ENCODE results near the gene KCNN3. TPM values are rescaled to one million over a fixed set of nuclear protein-coding genes. Genes with fewer than 3 reads are reported as not detected.

Gene KCNN3
- total and polyA plus RNA-seq, 2 donors (not counting 1 experiment from before 2014, with no cell fraction given), result 0.17 to 0.82 TPM

DNA sequence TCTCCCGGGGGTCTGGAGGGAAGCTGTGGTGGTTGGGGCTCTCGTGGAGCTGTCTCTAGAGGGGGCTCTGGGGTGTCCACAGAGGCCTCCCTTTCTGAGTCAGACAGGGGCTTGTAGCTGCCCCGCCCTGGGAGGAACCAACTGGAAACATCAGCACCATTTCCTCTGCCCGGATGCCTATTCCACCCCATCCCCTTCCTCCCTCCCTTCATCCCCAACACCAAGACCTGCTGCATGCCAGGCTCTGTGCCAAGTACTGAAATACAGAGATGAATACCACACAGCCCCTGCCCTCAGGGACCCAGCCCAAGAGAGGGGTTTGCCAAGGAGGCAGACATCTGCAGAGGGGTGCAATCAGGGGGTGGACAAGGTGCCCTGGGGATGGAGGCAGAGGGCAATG lies 136.5 kb downstream of the KCNN3 start:
- Mint-ChIP-seq H3K27ac (no peak overlapping the region), H3K4me1 (no peaks in the 10 kb centered on the region), H3K4me3 (no peak overlapping the region), H3K9me3 (ENCODE audit: insufficient read depth) (no peaks in the 10 kb centered on the region), H3K27me3 (peaks cover 27% of the 10 kb centered on the region)
- no peaks in the 10 kb centered on the region for H3K36me3 ChIP-seq (replicated peaks in 1 of 2; ENCODE audit: control extremely low read depth in 1 of 2, control insufficient read depth in 1 of 2, extremely low read depth in 1 of 2, insufficient read depth in 2 of 2, low read length in 1 of 2)
- no peak overlapping the region for H3K9ac ChIP-seq (ENCODE audit: low read length)
- 60% methylated on average over 2 of the region's 4 CpGs for WGBS (ENCODE audit: insufficient coverage)
- H3K27me3 ChIP-seq (replicated peaks in 1 of 4; ENCODE audit: control extremely low read depth in 1 of 4, control insufficient read depth in 3 of 4, insufficient read depth in 4 of 4, low read length in 3 of 4), result peaks cover 0 to 8% (median 0%) of the 10 kb centered on the region in 4 experiments
- no peak overlapping the region for H3K4me2 ChIP-seq (replicated peaks; ENCODE audit: low read depth, low read length, poor library complexity, severe bottlenecking)
- no peaks in the 10 kb centered on the region for H3K4me1 ChIP-seq (ENCODE audit: control insufficient read depth in 2 of 2, insufficient read depth in 2 of 2, low read length in 2 of 2)
- CTCF ChIA-PET, result interaction anchor here (0.6 kb wide), 1 partner anchor 18 kb away, joined by 3 read pairs; no protein-coding TSS in a partner anchor
- H3K79me2 ChIP-seq (ENCODE audit: control insufficient read depth, insufficient read depth, low read length), result no peaks in the 10 kb centered on the region
- intact Hi-C loops (cut with micrococcal nuclease), result no loop called here
- no peak overlapping the region for H3K4me3 ChIP-seq (ENCODE audit: control extremely low read depth in 1 of 5, extremely low read depth in 1 of 5, insufficient read depth in 1 of 5, low read depth in 2 of 5, low read length in 4 of 5)
- POLR2A ChIA-PET, result no interaction called here
- no peaks in the 10 kb centered on the region for H3K9me3 ChIP-seq (ENCODE audit: control extremely low read depth in 1 of 3, control insufficient read depth in 2 of 3, insufficient read depth in 1 of 3, low read length in 2 of 3)
- H2AFZ ChIP-seq (ENCODE audit: insufficient read depth, low read depth, low read length, poor library complexity, severe bottlenecking), result no peak overlapping the region
- H4K20me1 ChIP-seq (ENCODE audit: control insufficient read depth, insufficient read depth, low read length, poor library complexity, severe bottlenecking), result no peaks in the 10 kb centered on the region
- H3K27ac ChIP-seq (ENCODE audit: low read length in 2 of 2), result no peak overlapping the region
- no peak for TF ChIP-seq EZH2 (IDR thresholded peaks at IDR 0.05; ENCODE audit: borderline replicate concordance, insufficient read depth, low read depth, low read length, poor library complexity, severe bottlenecking)
- DNase-seq, result no peak
- ATAC-seq (ENCODE audit: low read depth), result no peak

DNA sequence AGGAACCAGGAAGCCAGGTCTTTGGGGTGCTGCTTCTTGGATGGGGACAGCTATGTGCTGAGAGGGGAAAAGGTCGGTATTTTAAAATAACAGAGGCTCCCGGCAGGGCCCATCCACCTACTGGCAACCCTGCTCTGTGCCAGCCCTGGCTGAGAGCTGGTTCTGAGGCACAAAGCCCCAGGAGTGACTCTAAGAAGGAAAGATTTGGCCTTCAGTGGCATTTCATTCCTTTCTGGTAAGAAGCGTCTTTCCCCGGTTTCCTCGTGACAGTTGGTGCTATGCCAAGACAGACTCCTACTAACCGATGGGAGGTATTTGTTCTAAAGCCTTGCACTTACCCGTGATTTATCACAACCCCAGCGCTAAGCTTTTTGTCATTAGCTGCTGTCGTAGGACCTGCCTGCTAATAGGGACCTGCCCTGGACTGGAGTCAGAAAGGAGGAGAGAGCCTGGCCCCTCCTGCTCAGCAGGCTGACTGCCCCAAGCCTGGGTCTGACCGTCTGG lies 139.0 kb downstream of the KCNN3 start:
- no peak overlapping the region for H2AFZ ChIP-seq (ENCODE audit: insufficient read depth, low read depth, low read length, poor library complexity, severe bottlenecking)
- no peaks in the 10 kb centered on the region for H4K20me1 ChIP-seq (ENCODE audit: control insufficient read depth, insufficient read depth, low read length, poor library complexity, severe bottlenecking)
- peaks cover 0 to 15% (median 0%) of the 10 kb centered on the region in 4 experiments for H3K27me3 ChIP-seq (replicated peaks in 1 of 4; ENCODE audit: control extremely low read depth in 1 of 4, control insufficient read depth in 3 of 4, insufficient read depth in 4 of 4, low read length in 3 of 4)
- no peaks in the 10 kb centered on the region for H3K79me2 ChIP-seq (ENCODE audit: control insufficient read depth, insufficient read depth, low read length)
- no peak for DNase-seq
- no peaks in the 10 kb centered on the region for H3K36me3 ChIP-seq (replicated peaks in 1 of 2; ENCODE audit: control extremely low read depth in 1 of 2, control insufficient read depth in 1 of 2, extremely low read depth in 1 of 2, insufficient read depth in 2 of 2, low read length in 1 of 2)
- no peak for TF ChIP-seq EZH2 (IDR thresholded peaks at IDR 0.05; ENCODE audit: borderline replicate concordance, insufficient read depth, low read depth, low read length, poor library complexity, severe bottlenecking)
- no peak for TF ChIP-seq CTCF (IDR thresholded peaks at IDR 0.05)
- Mint-ChIP-seq H3K4me1 (no peaks in the 10 kb centered on the region), H3K27ac (no peak overlapping the region), H3K27me3 (peaks cover 21% of the 10 kb centered on the region), H3K9me3 (ENCODE audit: insufficient read depth) (no peaks in the 10 kb centered on the region), H3K4me3 (no peak overlapping the region)
- no peaks in the 10 kb centered on the region for H3K9me3 ChIP-seq (ENCODE audit: control extremely low read depth in 1 of 3, control insufficient read depth in 2 of 3, insufficient read depth in 1 of 3, low read length in 2 of 3)
- no peaks in the 10 kb centered on the region for H3K4me1 ChIP-seq (ENCODE audit: control insufficient read depth in 2 of 2, insufficient read depth in 2 of 2, low read length in 2 of 2)
- intact Hi-C loops (cut with micrococcal nuclease), result no loop called here
- ChIA-PET CTCF (no interaction called here), POLR2A (no interaction called here)
- 45% methylated on average over 10 of the region's 10 CpGs for WGBS (ENCODE audit: insufficient coverage)
- no peak overlapping the region for H3K4me2 ChIP-seq (replicated peaks; ENCODE audit: low read depth, low read length, poor library complexity, severe bottlenecking)
- H3K9ac ChIP-seq (ENCODE audit: low read length), result no peak overlapping the region
- no peak overlapping the region for H3K4me3 ChIP-seq (ENCODE audit: control extremely low read depth in 1 of 5, extremely low read depth in 1 of 5, insufficient read depth in 1 of 5, low read depth in 2 of 5, low read length in 4 of 5)
- H3K27ac ChIP-seq (ENCODE audit: low read length in 2 of 2), result no peak overlapping the region
- no peak for ATAC-seq (ENCODE audit: low read depth)

Measured in B cell (primary cell).